MM.1S (cell line): ENCODE results near the gene PPL.

ENCODE experiments used
- EZH2 ChIP-seq: fragments of 300-600 bp; sonication (generic); optimal IDR thresholded peaks from 2 replicates; pipeline ENCODE3; 2017; ENCODE audit warnings: low read depth, mild to moderate bottlenecking, antibody characterized with exemption, low read length, mixed read lengths
- EZH2phosphoT487 ChIP-seq: fragments of 300-600 bp; sonication (generic); IDR thresholded peaks from 2 replicates; pipeline ENCODE4 v1.6.1; 2018; ENCODE audit warnings: antibody characterized with exemption, low read length
- TF ChIP-seq, protein P1 (sequence below): fragments of 300-600 bp; sonication (generic); IDR thresholded peaks from 2 replicates; pipeline ENCODE4 v1.5.1; 2016; ENCODE audit warnings: antibody characterized with exemption, low read length, mixed read lengths

DNA sequence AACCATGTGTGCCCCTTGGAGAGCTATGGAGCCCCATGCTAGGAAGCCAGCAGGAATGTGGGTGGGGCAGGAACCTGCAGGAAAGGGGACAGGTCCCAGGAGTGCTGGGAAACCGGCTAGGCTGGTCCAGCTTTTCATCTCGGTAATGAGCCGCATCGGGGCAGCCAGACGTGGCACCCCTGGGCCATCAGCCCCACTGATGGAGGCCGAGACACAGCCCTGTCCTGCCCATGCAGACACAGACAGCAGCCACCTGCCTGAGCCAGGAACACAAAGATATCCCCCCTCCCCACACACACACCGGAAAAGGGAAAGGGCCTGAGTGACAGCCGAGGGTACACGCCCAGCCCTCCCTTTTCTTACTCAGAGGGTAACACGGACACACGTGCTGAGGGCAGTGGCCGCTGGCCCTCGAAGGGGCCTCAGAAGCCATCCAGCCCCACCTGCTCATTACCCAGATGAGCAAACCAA, 18.1 kb downstream of the PPL start:
- TF ChIP-seq, protein P1, sequence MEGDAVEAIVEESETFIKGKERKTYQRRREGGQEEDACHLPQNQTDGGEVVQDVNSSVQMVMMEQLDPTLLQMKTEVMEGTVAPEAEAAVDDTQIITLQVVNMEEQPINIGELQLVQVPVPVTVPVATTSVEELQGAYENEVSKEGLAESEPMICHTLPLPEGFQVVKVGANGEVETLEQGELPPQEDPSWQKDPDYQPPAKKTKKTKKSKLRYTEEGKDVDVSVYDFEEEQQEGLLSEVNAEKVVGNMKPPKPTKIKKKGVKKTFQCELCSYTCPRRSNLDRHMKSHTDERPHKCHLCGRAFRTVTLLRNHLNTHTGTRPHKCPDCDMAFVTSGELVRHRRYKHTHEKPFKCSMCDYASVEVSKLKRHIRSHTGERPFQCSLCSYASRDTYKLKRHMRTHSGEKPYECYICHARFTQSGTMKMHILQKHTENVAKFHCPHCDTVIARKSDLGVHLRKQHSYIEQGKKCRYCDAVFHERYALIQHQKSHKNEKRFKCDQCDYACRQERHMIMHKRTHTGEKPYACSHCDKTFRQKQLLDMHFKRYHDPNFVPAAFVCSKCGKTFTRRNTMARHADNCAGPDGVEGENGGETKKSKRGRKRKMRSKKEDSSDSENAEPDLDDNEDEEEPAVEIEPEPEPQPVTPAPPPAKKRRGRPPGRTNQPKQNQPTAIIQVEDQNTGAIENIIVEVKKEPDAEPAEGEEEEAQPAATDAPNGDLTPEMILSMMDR, result no peak
- TF ChIP-seq EZH2, result no peak
- no peak for TF ChIP-seq EZH2phosphoT487
